K562 (cell line): ENCODE data around the gene TWSG1. TPM values are rescaled to one million over a fixed set of nuclear protein-coding genes. Genes with fewer than 3 reads are reported as not detected.
A peak's percentile ranks its signal among the peaks of the same experiment; 100 is the strongest.

Experiments
- BRD4 ChIP-seq: fragments of 200-600 bp; sonication (generic); IDR thresholded peaks from 2 replicates; pipeline ENCODE4 v1.6.1; 2017; ENCODE audit warnings: inconsistent platforms
- CBFA2T2 ChIP-seq: fragments of 450-650 bp; conservative IDR thresholded peaks from 2 replicates; pipeline ENCODE4 v1.6.1; 2017; ENCODE audit warnings: mild to moderate bottlenecking
- DPF2 ChIP-seq: fragments of 450-650 bp; IDR thresholded peaks from 2 replicates; pipeline ENCODE4 v1.6.1; 2016
- EHMT2 ChIP-seq: fragments of 450-650 bp; IDR thresholded peaks from 2 replicates; pipeline ENCODE4 v1.6.1; 2018; ENCODE audit warnings: antibody characterized with exemption
- FOSL1 ChIP-seq: fragments of 200-800 bp; sonication (Bioruptor generic); conservative IDR thresholded peaks from 2 replicates; pipeline ENCODE4 v1.6.1; 2016; ENCODE audit warnings: missing genetic modification characterization, missing compliant biosample characterization
- HDAC6 ChIP-seq: IDR thresholded peaks from 2 replicates; pipeline ENCODE4 v1.6.1; 2012; ENCODE audit warnings: low read depth, mild to moderate bottlenecking, control low read depth, inconsistent platforms, low read length, moderate library complexity
- KAT2B ChIP-seq: IDR thresholded peaks from one replicate; pipeline ENCODE4 v1.6.1; 2012; ENCODE audit warnings: low read depth, mild to moderate bottlenecking, control low read depth, inconsistent platforms, low read length, moderate library complexity
- NCOR1 ChIP-seq: fragments of 450-650 bp; IDR thresholded peaks from 2 replicates; pipeline ENCODE4 v1.6.1; 2016; ENCODE audit warnings: mild to moderate bottlenecking, moderate library complexity
- PHB ChIP-seq: fragments of 250-450 bp; sonication (Bioruptor Pico); IDR thresholded peaks from 2 replicates; pipeline ENCODE4 v1.5.0; 2021
- RNF2 ChIP-seq: sonication (generic); IDR thresholded peaks from 2 replicates; pipeline ENCODE4 v1.6.1; 2016
- SOX6 ChIP-seq: fragments of 450-650 bp; IDR thresholded peaks from 2 replicates; pipeline ENCODE4 v1.6.1; 2014; ENCODE audit warnings: mild to moderate bottlenecking
- SUPT5H ChIP-seq: fragments of 450-650 bp; IDR thresholded peaks from 2 replicates; pipeline ENCODE4 v1.6.1; 2016
- TBP ChIP-seq: optimal IDR thresholded peaks from 2 replicates; pipeline ENCODE3; 2011; ENCODE audit warnings: low read depth, low read length, improper control_type of control experiment
- TOE1 ChIP-seq, 2 experiments: fragments of 450-650 bp in 1 of 2; sonication (generic) in 1 of 2; formaldehyde crosslinking in 1 of 2; IDR thresholded peaks; 2 replicates each; pipeline versions ENCODE4 v1.7.1 to v1.8.0; 2016 to 2022; ENCODE audit warnings: borderline replicate concordance in 2 of 2, mild to moderate bottlenecking in 2 of 2, antibody characterized with exemption in 1 of 2, inconsistent platforms in 1 of 2, low read depth in 1 of 2, missing genetic modification reagents in 1 of 2, moderate library complexity in 1 of 2
- polyA plus RNA-seq, 8 experiments: library from polyadenylated mRNA; depleted of rRNA in 4 of 8; stranded (reverse) in 5 of 8; unstranded in 3 of 8; fragments of >200 nt; fragmentation: Nextera tagmentation in 2 of 8; fragmentation: Illumina TruSeq in 1 of 8; extraction: Ambion mirVana in 2 of 8; extraction: Trizol in 1 of 8; gene quantifications; 2 replicates each; pipeline versions ENCODE4 v1.2.1 to v1.2.3, GENCODE V29; 2011 to 2014; ENCODE audit warnings: inconsistent platforms in 1 of 8, missing spikeins in 1 of 8
- total RNA-seq, 7 experiments: library from RNA; depleted of rRNA in 6 of 7; stranded (reverse); fragments of >200 nt in 6 of 7; fragmentation: Illumina TruSeq in 2 of 7; extraction: Trizol in 2 of 7; gene quantifications; 2 replicates each; pipeline versions ENCODE4 v1.2.1 to v1.2.3, GENCODE V29; 2011 to 2021; ENCODE audit warnings: low replicate concordance in 1 of 7
- TF ChIP-seq, protein P1 (sequence below): fragments of 450-650 bp; IDR thresholded peaks from 2 replicates; pipeline ENCODE4 v1.6.1; 2016; ENCODE audit warnings: borderline replicate concordance
- TF ChIP-seq, protein P2 (sequence below): fragments of 450-650 bp; formaldehyde crosslinking; IDR thresholded peaks from 2 replicates; pipeline ENCODE4 v1.4.0; 2020; ENCODE audit warnings: mild to moderate bottlenecking, moderate library complexity
- TF ChIP-seq, protein P3 (sequence below), 2 experiments: fragments of 450-650 bp; conservative IDR thresholded peaks; 2 replicates each; pipeline ENCODE4 v1.6.1; 2017; ENCODE audit warnings: mild to moderate bottlenecking in 2 of 2, moderate library complexity in 2 of 2
- TF ChIP-seq, protein P4 (sequence below): fragments of 450-650 bp; IDR thresholded peaks from 2 replicates; pipeline ENCODE4 v1.6.1; 2018; ENCODE audit warnings: mild to moderate bottlenecking, low read depth; ENCODE audit not compliant: partially characterized antibody
- TF ChIP-seq, protein P5 (sequence below): fragments of 450-650 bp; IDR thresholded peaks from 2 replicates; pipeline ENCODE4 v1.6.1; 2014; ENCODE audit warnings: low read depth, mild to moderate bottlenecking, moderate library complexity, borderline replicate concordance

TWSG1 gene
- total and polyA plus RNA-seq, 9 of the 15 experiments (the other 6 are each of a cell fraction or from before 2014, with no cell fraction given): 10.4 to 37.2 (median 25.1) TPM

DNA sequence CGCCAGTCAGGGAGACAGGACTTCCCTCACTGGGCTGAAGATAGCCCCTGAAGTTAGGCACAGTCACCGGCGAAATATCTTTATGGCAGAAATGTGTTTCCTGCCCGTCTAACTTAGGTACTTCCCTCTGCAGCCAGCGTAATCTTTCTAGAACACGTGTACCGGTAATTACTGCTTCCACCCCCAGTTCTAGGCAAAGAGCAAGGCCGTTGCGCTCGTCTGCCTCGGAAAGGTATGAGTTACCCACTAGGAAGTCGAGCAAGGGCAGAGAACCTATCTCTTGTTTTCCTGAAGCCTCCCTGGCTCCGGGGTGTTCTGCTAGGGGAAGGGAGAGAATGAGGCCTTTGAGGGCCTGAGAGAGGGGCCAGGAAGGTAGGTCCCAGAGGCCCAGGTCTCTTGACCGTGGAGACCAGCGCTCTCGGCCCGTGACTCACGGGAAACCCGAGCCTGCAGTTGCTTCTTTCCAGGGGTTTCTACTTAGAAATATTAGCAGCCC lies 70.0 kb downstream of the TWSG1 start (continued):
- peak; percentile 58 for TF ChIP-seq TBP
- TF ChIP-seq, protein P1, sequence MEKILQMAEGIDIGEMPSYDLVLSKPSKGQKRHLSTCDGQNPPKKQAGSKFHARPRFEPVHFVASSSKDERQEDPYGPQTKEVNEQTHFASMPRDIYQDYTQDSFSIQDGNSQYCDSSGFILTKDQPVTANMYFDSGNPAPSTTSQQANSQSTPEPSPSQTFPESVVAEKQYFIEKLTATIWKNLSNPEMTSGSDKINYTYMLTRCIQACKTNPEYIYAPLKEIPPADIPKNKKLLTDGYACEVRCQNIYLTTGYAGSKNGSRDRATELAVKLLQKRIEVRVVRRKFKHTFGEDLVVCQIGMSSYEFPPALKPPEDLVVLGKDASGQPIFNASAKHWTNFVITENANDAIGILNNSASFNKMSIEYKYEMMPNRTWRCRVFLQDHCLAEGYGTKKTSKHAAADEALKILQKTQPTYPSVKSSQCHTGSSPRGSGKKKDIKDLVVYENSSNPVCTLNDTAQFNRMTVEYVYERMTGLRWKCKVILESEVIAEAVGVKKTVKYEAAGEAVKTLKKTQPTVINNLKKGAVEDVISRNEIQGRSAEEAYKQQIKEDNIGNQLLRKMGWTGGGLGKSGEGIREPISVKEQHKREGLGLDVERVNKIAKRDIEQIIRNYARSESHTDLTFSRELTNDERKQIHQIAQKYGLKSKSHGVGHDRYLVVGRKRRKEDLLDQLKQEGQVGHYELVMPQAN: peak; percentile 22; the same call in 1 of the 2 replicates
- TF ChIP-seq TOE1 (IDR thresholded peaks at IDR 0.05; ENCODE audit: borderline replicate concordance): peak; percentile 51; the same call in 1 of the 2 replicates
- TF ChIP-seq TOE1 (CRISPR knock-in tag; IDR thresholded peaks at IDR 0.05; ENCODE audit: borderline replicate concordance, low read depth): no peak
- peak; percentile 46; the same call in 1 of the 2 replicates for TF ChIP-seq BRD4
- TF ChIP-seq, protein P2, sequence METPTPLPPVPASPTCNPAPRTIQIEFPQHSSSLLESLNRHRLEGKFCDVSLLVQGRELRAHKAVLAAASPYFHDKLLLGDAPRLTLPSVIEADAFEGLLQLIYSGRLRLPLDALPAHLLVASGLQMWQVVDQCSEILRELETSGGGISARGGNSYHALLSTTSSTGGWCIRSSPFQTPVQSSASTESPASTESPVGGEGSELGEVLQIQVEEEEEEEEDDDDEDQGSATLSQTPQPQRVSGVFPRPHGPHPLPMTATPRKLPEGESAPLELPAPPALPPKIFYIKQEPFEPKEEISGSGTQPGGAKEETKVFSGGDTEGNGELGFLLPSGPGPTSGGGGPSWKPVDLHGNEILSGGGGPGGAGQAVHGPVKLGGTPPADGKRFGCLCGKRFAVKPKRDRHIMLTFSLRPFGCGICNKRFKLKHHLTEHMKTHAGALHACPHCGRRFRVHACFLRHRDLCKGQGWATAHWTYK: peak; percentile 27; the same call in 1 of the 2 replicates
- no peak for TF ChIP-seq KAT2B
- peak; percentile 42 for TF ChIP-seq CBFA2T2
- peak; percentile 63 for TF ChIP-seq NCOR1
- TF ChIP-seq HDAC6: no peak
- TF ChIP-seq, protein P3, sequence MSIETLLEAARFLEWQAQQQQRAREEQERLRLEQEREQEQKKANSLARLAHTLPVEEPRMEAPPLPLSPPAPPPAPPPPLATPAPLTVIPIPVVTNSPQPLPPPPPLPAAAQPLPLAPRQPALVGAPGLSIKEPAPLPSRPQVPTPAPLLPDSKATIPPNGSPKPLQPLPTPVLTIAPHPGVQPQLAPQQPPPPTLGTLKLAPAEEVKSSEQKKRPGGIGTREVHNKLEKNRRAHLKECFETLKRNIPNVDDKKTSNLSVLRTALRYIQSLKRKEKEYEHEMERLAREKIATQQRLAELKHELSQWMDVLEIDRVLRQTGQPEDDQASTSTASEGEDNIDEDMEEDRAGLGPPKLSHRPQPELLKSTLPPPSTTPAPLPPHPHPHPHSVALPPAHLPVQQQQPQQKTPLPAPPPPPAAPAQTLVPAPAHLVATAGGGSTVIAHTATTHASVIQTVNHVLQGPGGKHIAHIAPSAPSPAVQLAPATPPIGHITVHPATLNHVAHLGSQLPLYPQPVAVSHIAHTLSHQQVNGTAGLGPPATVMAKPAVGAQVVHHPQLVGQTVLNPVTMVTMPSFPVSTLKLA (conservative IDR thresholded peaks at IDR 0.05): peak; percentile 85 to 92
- peak; percentile 81 for TF ChIP-seq FOSL1
- no peak for TF ChIP-seq PHB (CRISPR knock-in tag)
- TF ChIP-seq SOX6: peak; percentile 51; the same call in 1 of the 2 replicates
- TF ChIP-seq, protein P4, sequence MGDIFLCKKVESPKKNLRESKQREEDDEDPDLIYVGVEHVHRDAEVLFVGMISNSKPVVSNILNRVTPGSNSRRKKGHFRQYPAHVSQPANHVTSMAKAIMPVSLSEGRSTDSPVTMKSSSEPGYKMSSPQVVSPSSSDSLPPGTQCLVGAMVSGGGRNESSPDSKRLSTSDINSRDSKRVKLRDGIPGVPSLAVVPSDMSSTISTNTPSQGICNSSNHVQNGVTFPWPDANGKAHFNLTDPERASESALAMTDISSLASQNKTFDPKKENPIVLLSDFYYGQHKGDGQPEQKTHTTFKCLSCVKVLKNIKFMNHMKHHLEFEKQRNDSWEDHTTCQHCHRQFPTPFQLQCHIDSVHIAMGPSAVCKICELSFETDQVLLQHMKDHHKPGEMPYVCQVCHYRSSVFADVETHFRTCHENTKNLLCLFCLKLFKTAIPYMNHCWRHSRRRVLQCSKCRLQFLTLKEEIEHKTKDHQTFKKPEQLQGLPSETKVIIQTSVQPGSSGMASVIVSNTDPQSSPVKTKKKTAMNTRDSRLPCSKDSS: no peak
- peak; percentile 64; the same call in 1 of the 2 replicates for TF ChIP-seq EHMT2
- TF ChIP-seq SUPT5H: peak; percentile 70
- peak; percentile 84 for TF ChIP-seq DPF2
- TF ChIP-seq, protein P5, sequence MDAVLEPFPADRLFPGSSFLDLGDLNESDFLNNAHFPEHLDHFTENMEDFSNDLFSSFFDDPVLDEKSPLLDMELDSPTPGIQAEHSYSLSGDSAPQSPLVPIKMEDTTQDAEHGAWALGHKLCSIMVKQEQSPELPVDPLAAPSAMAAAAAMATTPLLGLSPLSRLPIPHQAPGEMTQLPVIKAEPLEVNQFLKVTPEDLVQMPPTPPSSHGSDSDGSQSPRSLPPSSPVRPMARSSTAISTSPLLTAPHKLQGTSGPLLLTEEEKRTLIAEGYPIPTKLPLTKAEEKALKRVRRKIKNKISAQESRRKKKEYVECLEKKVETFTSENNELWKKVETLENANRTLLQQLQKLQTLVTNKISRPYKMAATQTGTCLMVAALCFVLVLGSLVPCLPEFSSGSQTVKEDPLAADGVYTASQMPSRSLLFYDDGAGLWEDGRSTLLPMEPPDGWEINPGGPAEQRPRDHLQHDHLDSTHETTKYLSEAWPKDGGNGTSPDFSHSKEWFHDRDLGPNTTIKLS: peak; percentile 72; the same call in 1 of the 2 replicates
- peak; percentile 77; the same call in 1 of the 2 replicates for TF ChIP-seq RNF2
